ENCODE measurements around the gene ONECUT3.

- TF ChIP-seq ZNF146 (tag by site-specific recombination; IDR thresholded peaks at IDR 0.05) (no peak), ZNF747 (tag by site-specific recombination; IDR thresholded peaks at IDR 0.05) (no peak), ZBTB1 (tag by site-specific recombination; IDR thresholded peaks at IDR 0.05) (no peak), EGR2 (tag by site-specific recombination; IDR thresholded peaks at IDR 0.05; ENCODE audit: low read depth) (no peak), ZNF610 (tag by site-specific recombination; IDR thresholded peaks at IDR 0.05; ENCODE audit: borderline replicate concordance) (no peak), REST (tag by site-specific recombination; IDR thresholded peaks at IDR 0.05) (no peak), ZBTB17 (tag by site-specific recombination; IDR thresholded peaks at IDR 0.05) (no peak), ZNF514 (tag by site-specific recombination; IDR thresholded peaks at IDR 0.05) (no peak), ZNF391 (tag by site-specific recombination; IDR thresholded peaks at IDR 0.05; ENCODE audit: borderline replicate concordance, low read depth) (no peak), ZNF335 (tag by site-specific recombination; conservative IDR thresholded peaks at IDR 0.05) (no peak), ZBTB8A (tag by site-specific recombination; IDR thresholded peaks at IDR 0.05) (no peak), ZNF654 (tag by site-specific recombination; IDR thresholded peaks at IDR 0.05; ENCODE audit: low read depth) (no peak)
- TF ChIP-seq, protein P1, sequence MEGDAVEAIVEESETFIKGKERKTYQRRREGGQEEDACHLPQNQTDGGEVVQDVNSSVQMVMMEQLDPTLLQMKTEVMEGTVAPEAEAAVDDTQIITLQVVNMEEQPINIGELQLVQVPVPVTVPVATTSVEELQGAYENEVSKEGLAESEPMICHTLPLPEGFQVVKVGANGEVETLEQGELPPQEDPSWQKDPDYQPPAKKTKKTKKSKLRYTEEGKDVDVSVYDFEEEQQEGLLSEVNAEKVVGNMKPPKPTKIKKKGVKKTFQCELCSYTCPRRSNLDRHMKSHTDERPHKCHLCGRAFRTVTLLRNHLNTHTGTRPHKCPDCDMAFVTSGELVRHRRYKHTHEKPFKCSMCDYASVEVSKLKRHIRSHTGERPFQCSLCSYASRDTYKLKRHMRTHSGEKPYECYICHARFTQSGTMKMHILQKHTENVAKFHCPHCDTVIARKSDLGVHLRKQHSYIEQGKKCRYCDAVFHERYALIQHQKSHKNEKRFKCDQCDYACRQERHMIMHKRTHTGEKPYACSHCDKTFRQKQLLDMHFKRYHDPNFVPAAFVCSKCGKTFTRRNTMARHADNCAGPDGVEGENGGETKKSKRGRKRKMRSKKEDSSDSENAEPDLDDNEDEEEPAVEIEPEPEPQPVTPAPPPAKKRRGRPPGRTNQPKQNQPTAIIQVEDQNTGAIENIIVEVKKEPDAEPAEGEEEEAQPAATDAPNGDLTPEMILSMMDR (tag by site-specific recombination; IDR thresholded peaks at IDR 0.05): no peak
Observed at GRCh38 chr19:1808395-1808731, 55.1 kb downstream of the ONECUT3 start.

All from HEK293 (cell line).